ENCODE measurements around the gene EXTL1. TPM values are rescaled to one million over a fixed set of nuclear protein-coding genes. Genes with fewer than 3 reads are reported as not detected.

Gene EXTL1
- total RNA-seq, 4 donors from 2014 or later = 0.08 to 0.81 (median 0.31) TPM; not detected in 1

- Histone ChIP-seq H3K27ac (no peak overlapping the region), H3K4me3 (peak overlapping the region in 1 of 2 donors; percentile 27), H3K4me1 (peaks cover 0 to 15% (median 3%) of the 10 kb centered on the region in 3 donors), H3K36me3 (no peaks in the 10 kb centered on the region), H3K27me3 (peaks cover 93% of the 10 kb centered on the region), H3K9me3 (no peaks in the 10 kb centered on the region)
- WGBS, 2 donors (ENCODE audit: low coverage in 1 of 2) = 0% methylated on average over 2 to 5 of the region's 57 CpGs
- ATAC-seq = no peak
- TF ChIP-seq POLR2AphosphoS5 (IDR thresholded peaks at IDR 0.05) (no peak), CTCF (IDR thresholded peaks at IDR 0.05) (no peak), POLR2A (IDR thresholded peaks at IDR 0.05) (no peak), EP300 (IDR thresholded peaks at IDR 0.05) (no peak)
Observed at GRCh38 chr1:26046246-26047095, 24.9 kb downstream of the EXTL1 start.

DNA sequence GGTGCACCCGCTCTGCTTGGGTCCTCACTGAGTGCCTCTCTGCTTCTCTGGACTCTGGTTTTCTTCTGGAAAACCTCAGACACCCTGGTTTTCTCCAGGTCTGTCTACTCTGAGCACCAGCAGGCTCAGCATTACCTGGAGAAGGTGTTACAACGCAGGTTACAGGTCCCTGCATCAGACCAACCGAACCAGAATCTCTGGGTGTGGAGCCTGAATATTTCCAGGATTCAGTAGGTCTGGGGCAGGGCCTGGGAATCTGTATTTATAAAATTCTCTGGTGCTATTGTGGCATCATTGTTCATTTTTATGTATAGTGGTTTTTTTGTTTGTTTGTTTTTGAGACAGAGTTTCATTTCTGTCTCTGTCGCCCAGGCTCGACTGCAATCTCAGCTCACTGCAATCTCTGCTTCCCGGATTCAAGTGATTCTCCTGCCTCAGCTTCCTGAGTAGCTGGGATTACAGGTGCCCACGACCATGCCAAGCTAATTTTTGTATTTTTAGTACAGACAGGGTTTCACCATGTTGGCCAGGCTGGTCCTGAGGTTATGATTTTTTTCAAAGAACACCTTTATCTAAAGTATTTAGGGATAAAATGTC, 25.8 kb downstream of the EXTL1 start:
- H3K36me3 ChIP-seq = no peaks in the 10 kb centered on the region
- no peak for ATAC-seq
- H3K4me3 ChIP-seq = no peak overlapping the region
- peaks cover 0 to 15% (median 3%) of the 10 kb centered on the region in 3 donors for H3K4me1 ChIP-seq
- 40 to 72% methylated on average over 1 to 6 of the region's 7 CpGs for WGBS, 2 donors (ENCODE audit: low coverage in 1 of 2)
- no peaks in the 10 kb centered on the region for H3K9me3 ChIP-seq
- TF ChIP-seq EP300 (IDR thresholded peaks at IDR 0.05) (no peak), CTCF (IDR thresholded peaks at IDR 0.05) (no peak), POLR2AphosphoS5 (IDR thresholded peaks at IDR 0.05) (no peak), POLR2A (IDR thresholded peaks at IDR 0.05) (no peak)
- peaks cover 88% of the 10 kb centered on the region for H3K27me3 ChIP-seq
- H3K27ac ChIP-seq = no peak overlapping the region

GRCh38 chr1:26049531-26050247, 28.1 kb downstream of the EXTL1 start:
- WGBS, 2 donors (ENCODE audit: low coverage in 1 of 2) = 60 to 72% methylated on average over 1 to 5 of the region's 10 CpGs

GRCh38 chr1:26050248-26050640, 28.7 kb downstream of the EXTL1 start:
- H3K9me3 ChIP-seq = no peaks in the 10 kb centered on the region
- H3K4me3 ChIP-seq = no peak overlapping the region
- no peaks in the 10 kb centered on the region for H3K36me3 ChIP-seq
- no peak overlapping the region for H3K27ac ChIP-seq
- peaks cover 82% of the 10 kb centered on the region for H3K27me3 ChIP-seq
- no peak for ATAC-seq
- WGBS, 2 donors (ENCODE audit: low coverage in 1 of 2) = 84 to 91% methylated on average over 5 to 6 of the region's 6 CpGs
- H3K4me1 ChIP-seq = peaks cover 0 to 14% (median 3%) of the 10 kb centered on the region in 3 donors
- TF ChIP-seq POLR2AphosphoS5 (IDR thresholded peaks at IDR 0.05) (no peak), POLR2A (IDR thresholded peaks at IDR 0.05) (no peak), CTCF (IDR thresholded peaks at IDR 0.05) (no peak), EP300 (IDR thresholded peaks at IDR 0.05) (no peak)

More at GRCh38 chr1:26049531-26050247, 28.1 kb downstream of the EXTL1 start:
- TF ChIP-seq EP300 (IDR thresholded peaks at IDR 0.05) = no peak
- TF ChIP-seq POLR2AphosphoS5 (IDR thresholded peaks at IDR 0.05) = no peak
- no peak for TF ChIP-seq CTCF (IDR thresholded peaks at IDR 0.05)
- no peak for TF ChIP-seq POLR2A (IDR thresholded peaks at IDR 0.05)
- H3K36me3 ChIP-seq = no peaks in the 10 kb centered on the region
- H3K4me3 ChIP-seq = no peak overlapping the region
- H3K4me1 ChIP-seq = peaks cover 0 to 15% (median 3%) of the 10 kb centered on the region in 3 donors
- H3K9me3 ChIP-seq = no peaks in the 10 kb centered on the region
- no peak for ATAC-seq
- H3K27me3 ChIP-seq = peaks cover 84% of the 10 kb centered on the region
- H3K27ac ChIP-seq = no peak overlapping the region
